Caco-2 (cell line): ENCODE data around the gene SKOR1. TPM values are rescaled to one million over a fixed set of nuclear protein-coding genes. Genes with fewer than 3 reads are reported as not detected.

Source experiments
- BruUV-seq: library from RNA; stranded (reverse); fragments of 400-500 nt; replicated peaks from 2 replicates; lab custom pipeline; 2021; lab: Mats Ljungman, UMichigan
- CTCF ChIA-PET: fragments of 300-600 bp; sonication (Branson Sonifier 250); formaldehyde crosslinking; loops from one replicate; lab custom pipeline; 2022; ENCODE audit warnings: antibody characterized with exemption; lab: Charles Lee
- POLR2A ChIA-PET: fragments of 300-600 bp; sonication (Branson Sonifier 250); formaldehyde crosslinking; loops from one replicate; lab custom pipeline; 2022; ENCODE audit warnings: antibody characterized with exemption; lab: Charles Lee
- DNase-seq, 2 experiments: peaks; one replicate each; pipeline versions ENCODE4 v3.0.0 to v3.0.0-alpha.2; 2020 to 2022
- H3K27me3 ChIP-seq: replicated peaks from 2 replicates; pipeline ENCODE4 v1.6.0; 2011; ENCODE audit warnings: low read length; ENCODE audit not compliant: control insufficient read depth, insufficient read depth
- H3K36me3 ChIP-seq: 2 replicates; pipeline ENCODE4 v1.5.1; 2011; ENCODE audit warnings: low read length; ENCODE audit not compliant: control insufficient read depth, insufficient read depth
- H3K4me1 ChIP-seq: fragments of 250-450 bp; sonication (Bioruptor Pico); 2 replicates; pipeline ENCODE4 v1.5.1; 2020; ENCODE audit warnings: mild to moderate bottlenecking
- H3K4me3 ChIP-seq: 2 replicates; pipeline ENCODE4 v1.5.1; 2011; ENCODE audit warnings: low read depth, mild to moderate bottlenecking, control low read depth, low read length
- H3K9me3 ChIP-seq: fragments of 250-450 bp; sonication (Bioruptor Pico); 2 replicates; pipeline ENCODE4 v1.5.1; 2020; ENCODE audit warnings: mild to moderate bottlenecking, moderate library complexity
- H3K27ac Mint-ChIP-seq: one replicate; pipeline ENCODE4 v1.8.0; 2022; ENCODE audit warnings: mixed read lengths; ENCODE audit not compliant: unreplicated experiment
- H3K27me3 Mint-ChIP-seq: one replicate; pipeline ENCODE4 v1.8.0; 2022; ENCODE audit warnings: mixed read lengths; ENCODE audit not compliant: insufficient read depth, unreplicated experiment
- H3K36me3 Mint-ChIP-seq: one replicate; pipeline ENCODE4 v1.8.0; 2022; ENCODE audit warnings: mild to moderate bottlenecking, mixed read lengths; ENCODE audit not compliant: insufficient read depth, unreplicated experiment
- H3K4me1 Mint-ChIP-seq: one replicate; pipeline ENCODE4 v1.8.0; 2022; ENCODE audit warnings: low read depth, mixed read lengths; ENCODE audit not compliant: unreplicated experiment
- H3K4me3 Mint-ChIP-seq: one replicate; pipeline ENCODE4 v1.8.0; 2022; ENCODE audit warnings: mild to moderate bottlenecking, moderate library complexity, mixed read lengths; ENCODE audit not compliant: unreplicated experiment
- H3K9me3 Mint-ChIP-seq: one replicate; pipeline ENCODE4 v1.8.0; 2022; ENCODE audit warnings: mixed read lengths; ENCODE audit not compliant: unreplicated experiment
- CTCF ChIP-seq, 2 experiments: fragments of 200-600 bp in 1 of 2; IDR thresholded peaks; 1 replicate in 1 of 2; 2 replicates in 1 of 2; pipeline versions ENCODE4 v1.5.1 to v1.8.0; 2011 to 2022; ENCODE audit warnings: antibody characterized with exemption in 1 of 2, control low read depth in 1 of 2, inconsistent platforms in 1 of 2, low read depth in 1 of 2, low read length in 1 of 2, mild to moderate bottlenecking in 1 of 2, moderate library complexity in 1 of 2; ENCODE audit not compliant: insufficient read depth in 1 of 2, severe bottlenecking in 1 of 2, unreplicated experiment in 1 of 2
- intact Hi-C: fragments of 100-400 bp; cut with micrococcal nuclease; formaldehyde crosslinking; loops from one replicate; pipeline ENCODE4 v1.10.0; 2022; ENCODE audit not compliant: unreplicated experiment
- total RNA-seq: library from RNA; stranded (reverse); gene quantifications from 2 replicates; pipeline ENCODE4 v1.2.3, GENCODE V29; 2022

Gene SKOR1
- total RNA-seq, 1 experiment from 2014 or later = not detected

- no peaks in the 10 kb centered on the region; the same call in 1 of the 2 replicates for H3K27me3 ChIP-seq
- no peaks in the 10 kb centered on the region for H3K4me1 ChIP-seq
- H3K27me3 Mint-ChIP-seq = peaks cover 13% of the 10 kb centered on the region
- H3K36me3 ChIP-seq = no peaks in the 10 kb centered on the region
- H3K4me3 ChIP-seq = no peak overlapping the region
- no peak overlapping the region for H3K27ac Mint-ChIP-seq
- H3K36me3 Mint-ChIP-seq = no peaks in the 10 kb centered on the region
- no peaks in the 10 kb centered on the region for H3K4me1 Mint-ChIP-seq
- ChIA-PET CTCF (no interaction called here), POLR2A (no interaction called here)
- no peak for TF ChIP-seq CTCF (IDR thresholded peaks at IDR 0.05; ENCODE audit: insufficient read depth in 1 of 2, low read depth in 1 of 2, low read length in 1 of 2, severe bottlenecking in 1 of 2, unreplicated experiment in 1 of 2)
- H3K4me3 Mint-ChIP-seq = no peak overlapping the region
- no TSS peak for BruUV-seq
- intact Hi-C loops = no loop called here
- no peak for DNase-seq
- H3K9me3 Mint-ChIP-seq = no peaks in the 10 kb centered on the region
- H3K9me3 ChIP-seq = no peaks in the 10 kb centered on the region; the same call in 1 of the 2 replicates
Observed at GRCh38 chr15:67816668-67817067, 8.6 kb upstream of the SKOR1 start.

GRCh38 chr15:67818464-67818863 is 6.8 kb upstream of the SKOR1 start:
- H3K9me3 Mint-ChIP-seq = no peaks in the 10 kb centered on the region
- H3K36me3 Mint-ChIP-seq = no peaks in the 10 kb centered on the region
- H3K4me3 Mint-ChIP-seq = no peak overlapping the region
- no peak for DNase-seq
- H3K27me3 Mint-ChIP-seq = peaks cover 20% of the 10 kb centered on the region
- CTCF ChIA-PET = no interaction called here
- no peak overlapping the region for H3K4me3 ChIP-seq
- H3K27me3 ChIP-seq = no peaks in the 10 kb centered on the region; the same call in 1 of the 2 replicates
- no peaks in the 10 kb centered on the region for H3K36me3 ChIP-seq
- peaks cover 1% of the 10 kb centered on the region for H3K4me1 Mint-ChIP-seq
- no peaks in the 10 kb centered on the region for H3K4me1 ChIP-seq
- no peak for TF ChIP-seq CTCF (IDR thresholded peaks at IDR 0.05; ENCODE audit: insufficient read depth in 1 of 2, low read depth in 1 of 2, low read length in 1 of 2, severe bottlenecking in 1 of 2, unreplicated experiment in 1 of 2)
- H3K27ac Mint-ChIP-seq = no peak overlapping the region
- intact Hi-C loops = no loop called here
- POLR2A ChIA-PET = no interaction called here
- no TSS peak for BruUV-seq
- no peaks in the 10 kb centered on the region; the same call in 1 of the 2 replicates for H3K9me3 ChIP-seq

DNA sequence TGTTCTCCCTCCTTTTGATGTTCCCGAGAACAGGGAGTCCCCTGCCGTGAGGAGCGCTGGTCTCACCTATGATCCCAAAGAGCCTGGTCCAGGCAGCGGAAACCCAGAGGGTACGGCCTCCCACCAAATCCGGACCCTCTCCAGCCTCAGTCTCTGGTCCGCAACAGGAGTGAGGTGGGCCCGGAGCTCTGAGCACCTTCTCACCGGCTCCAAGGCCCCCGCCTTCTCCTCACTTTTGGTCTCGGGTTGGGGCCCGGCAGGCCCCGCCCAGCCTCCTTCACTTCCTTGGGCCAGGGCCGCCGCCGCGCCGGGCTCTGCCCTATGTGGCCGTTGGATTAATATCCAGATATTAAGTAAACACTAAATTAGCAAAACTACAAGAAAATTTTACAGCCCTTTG is 5.7 kb upstream of the SKOR1 start:
- Mint-ChIP-seq H3K36me3 (no peaks in the 10 kb centered on the region), H3K4me1 (peaks cover 12% of the 10 kb centered on the region), H3K4me3 (no peak overlapping the region), H3K27me3 (peaks cover 29% of the 10 kb centered on the region), H3K27ac (no peak overlapping the region), H3K9me3 (no peaks in the 10 kb centered on the region)
- no peak for DNase-seq
- H3K4me1 ChIP-seq = no peaks in the 10 kb centered on the region; the same call in 1 of the 2 replicates
- no peak overlapping the region for H3K4me3 ChIP-seq
- intact Hi-C loops = no loop called here
- H3K36me3 ChIP-seq = no peaks in the 10 kb centered on the region
- no peak for TF ChIP-seq CTCF (IDR thresholded peaks at IDR 0.05; ENCODE audit: insufficient read depth in 1 of 2, low read depth in 1 of 2, low read length in 1 of 2, severe bottlenecking in 1 of 2, unreplicated experiment in 1 of 2)
- ChIA-PET POLR2A (no interaction called here), CTCF (no interaction called here)
- no TSS peak for BruUV-seq
- no peaks in the 10 kb centered on the region; the same call in 1 of the 2 replicates for H3K9me3 ChIP-seq
- no peaks in the 10 kb centered on the region; the same call in 1 of the 2 replicates for H3K27me3 ChIP-seq
